ENCODE results near the gene KRT80. TPM values are rescaled to one million over a fixed set of nuclear protein-coding genes. Genes with fewer than 3 reads are reported as not detected.

KRT80 gene
- total RNA-seq, 3 donors from 2014 or later, result 0.06 TPM; not detected in 2

DNA sequence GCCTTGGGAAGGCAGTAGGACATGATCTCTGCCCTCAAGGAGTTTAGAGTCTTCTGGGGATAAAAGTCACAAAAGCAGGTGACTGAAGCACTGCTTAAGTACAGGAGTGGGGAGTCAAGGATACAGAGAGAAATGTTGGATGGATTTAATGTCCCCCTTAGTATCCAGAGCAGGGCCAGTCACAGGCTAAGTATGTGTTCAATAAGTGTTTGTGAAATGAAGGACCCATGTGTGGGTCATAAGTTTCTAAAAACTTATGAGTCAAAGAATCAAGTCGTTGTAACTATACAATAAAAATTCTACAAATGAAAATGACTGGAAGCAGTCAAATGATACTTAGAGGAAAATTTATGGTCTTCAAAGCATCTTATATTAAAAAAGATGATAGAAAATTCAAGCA, 25.1 kb downstream of the KRT80 start:
- H3K9me3 ChIP-seq, result no peaks in the 10 kb centered on the region
- intact Hi-C loops (cut with DNase I, micrococcal nuclease), result no loop called here
- H3K4me3 ChIP-seq, result no peak overlapping the region
- TF ChIP-seq, protein P1, sequence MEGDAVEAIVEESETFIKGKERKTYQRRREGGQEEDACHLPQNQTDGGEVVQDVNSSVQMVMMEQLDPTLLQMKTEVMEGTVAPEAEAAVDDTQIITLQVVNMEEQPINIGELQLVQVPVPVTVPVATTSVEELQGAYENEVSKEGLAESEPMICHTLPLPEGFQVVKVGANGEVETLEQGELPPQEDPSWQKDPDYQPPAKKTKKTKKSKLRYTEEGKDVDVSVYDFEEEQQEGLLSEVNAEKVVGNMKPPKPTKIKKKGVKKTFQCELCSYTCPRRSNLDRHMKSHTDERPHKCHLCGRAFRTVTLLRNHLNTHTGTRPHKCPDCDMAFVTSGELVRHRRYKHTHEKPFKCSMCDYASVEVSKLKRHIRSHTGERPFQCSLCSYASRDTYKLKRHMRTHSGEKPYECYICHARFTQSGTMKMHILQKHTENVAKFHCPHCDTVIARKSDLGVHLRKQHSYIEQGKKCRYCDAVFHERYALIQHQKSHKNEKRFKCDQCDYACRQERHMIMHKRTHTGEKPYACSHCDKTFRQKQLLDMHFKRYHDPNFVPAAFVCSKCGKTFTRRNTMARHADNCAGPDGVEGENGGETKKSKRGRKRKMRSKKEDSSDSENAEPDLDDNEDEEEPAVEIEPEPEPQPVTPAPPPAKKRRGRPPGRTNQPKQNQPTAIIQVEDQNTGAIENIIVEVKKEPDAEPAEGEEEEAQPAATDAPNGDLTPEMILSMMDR (IDR thresholded peaks at IDR 0.05), result no peak
- H3K36me3 ChIP-seq (ENCODE audit: low read depth), result no peaks in the 10 kb centered on the region
- no peak for ATAC-seq
- H3K4me1 ChIP-seq (ENCODE audit: low read depth), result no peaks in the 10 kb centered on the region
- no peak for DNase-seq

DNA sequence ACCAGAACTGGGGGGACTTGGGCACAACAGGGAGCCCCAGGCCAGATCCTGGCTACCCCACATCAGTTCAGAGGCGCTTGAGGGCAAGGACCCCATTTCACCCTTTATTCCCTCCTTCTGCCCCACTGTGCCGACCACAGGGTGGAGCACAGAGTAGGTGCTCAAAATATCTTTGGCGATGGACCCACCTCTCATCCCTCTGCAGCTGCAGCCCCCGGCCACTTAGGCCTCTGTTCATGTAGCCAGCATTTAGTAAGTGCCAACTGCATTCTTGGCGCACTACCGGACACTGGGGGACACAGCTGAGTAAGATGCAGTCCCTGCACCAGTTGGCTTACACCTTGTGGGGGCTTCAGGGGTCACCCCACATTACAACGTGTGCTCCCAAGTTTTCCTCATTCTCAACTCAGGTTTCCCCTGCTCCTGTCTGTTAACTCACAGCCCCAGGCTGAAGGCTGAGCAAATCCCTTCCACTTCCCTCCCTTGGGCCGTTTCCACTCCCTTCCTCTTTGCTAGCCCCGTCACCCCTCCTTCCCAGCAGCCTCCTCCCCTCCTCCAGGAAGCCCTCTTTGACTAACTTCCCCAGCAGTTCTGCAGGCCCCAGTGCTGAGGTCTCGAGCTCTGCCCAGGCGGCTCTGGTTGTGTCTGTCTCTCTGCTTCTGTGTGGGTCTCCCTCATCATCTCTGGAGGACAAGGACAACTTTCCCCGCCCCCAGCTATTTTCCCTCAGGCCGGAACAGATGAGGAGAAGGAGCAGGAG, 26.5 kb downstream of the KRT80 start:
- DNase-seq, result no peak
- Histone ChIP-seq H3K9me3 (no peaks in the 10 kb centered on the region), H3K36me3 (ENCODE audit: low read depth) (no peaks in the 10 kb centered on the region), H3K4me1 (ENCODE audit: low read depth) (no peaks in the 10 kb centered on the region), H3K4me3 (no peak overlapping the region)
- no peak for ATAC-seq
- TF ChIP-seq, protein P1 (IDR thresholded peaks at IDR 0.05), result no peak
- intact Hi-C loops (cut with DNase I, micrococcal nuclease), result no loop called here

DNA sequence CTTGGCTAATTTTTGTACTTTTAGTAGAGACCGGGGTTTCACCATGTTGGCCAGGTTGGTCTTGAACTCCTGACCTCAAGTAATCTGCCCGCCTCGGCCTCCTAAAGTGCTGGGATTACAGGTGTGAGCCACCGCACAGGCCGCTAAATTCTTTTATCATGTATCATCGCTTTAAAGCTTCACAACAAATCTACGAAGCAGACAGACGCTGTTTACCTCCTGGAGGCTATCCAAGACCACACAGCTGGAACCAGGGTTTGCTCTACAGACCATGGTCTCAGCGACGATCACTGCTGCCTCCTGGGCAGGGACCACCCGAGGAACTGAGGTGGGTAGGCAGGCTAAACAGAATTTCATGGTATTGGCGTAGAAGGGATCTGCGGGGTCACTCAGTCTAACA, 27.2 kb downstream of the KRT80 start:
- no peak for DNase-seq
- ATAC-seq, result no peak
- no peak overlapping the region for H3K4me3 ChIP-seq
- TF ChIP-seq, protein P1 (IDR thresholded peaks at IDR 0.05), result no peak
- H3K36me3 ChIP-seq (ENCODE audit: low read depth), result no peaks in the 10 kb centered on the region
- intact Hi-C loops (cut with DNase I, micrococcal nuclease), result no loop called here
- H3K9me3 ChIP-seq, result no peaks in the 10 kb centered on the region
- H3K4me1 ChIP-seq (ENCODE audit: low read depth), result no peaks in the 10 kb centered on the region

DNA sequence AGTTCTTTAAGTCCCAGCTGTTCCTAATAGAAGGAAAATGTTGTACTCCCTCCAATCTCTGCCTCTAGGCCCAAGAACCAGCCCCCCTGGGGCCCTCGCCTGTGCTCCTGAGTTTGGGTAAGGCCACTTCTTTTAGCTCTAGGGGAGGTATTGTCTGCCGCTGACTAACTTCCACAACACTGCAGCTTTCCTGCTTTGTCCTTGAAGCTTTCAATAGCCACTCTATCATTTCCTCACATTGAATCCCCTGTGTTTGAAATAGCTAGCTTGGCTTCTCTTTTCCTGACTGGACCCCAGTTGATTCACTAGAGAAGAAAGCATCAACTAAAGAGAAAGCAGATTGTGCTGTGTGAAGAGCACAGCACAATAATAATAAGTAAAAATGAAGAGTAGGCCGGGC, 28.8 kb downstream of the KRT80 start:
- Histone ChIP-seq H3K4me1 (ENCODE audit: low read depth) (no peaks in the 10 kb centered on the region), H3K4me3 (no peak overlapping the region), H3K9me3 (no peaks in the 10 kb centered on the region), H3K36me3 (ENCODE audit: low read depth) (no peaks in the 10 kb centered on the region)
- TF ChIP-seq, protein P1 (IDR thresholded peaks at IDR 0.05), result no peak
- intact Hi-C loops (cut with DNase I, micrococcal nuclease), result no loop called here
- ATAC-seq, result no peak
- DNase-seq, result no peak

DNA sequence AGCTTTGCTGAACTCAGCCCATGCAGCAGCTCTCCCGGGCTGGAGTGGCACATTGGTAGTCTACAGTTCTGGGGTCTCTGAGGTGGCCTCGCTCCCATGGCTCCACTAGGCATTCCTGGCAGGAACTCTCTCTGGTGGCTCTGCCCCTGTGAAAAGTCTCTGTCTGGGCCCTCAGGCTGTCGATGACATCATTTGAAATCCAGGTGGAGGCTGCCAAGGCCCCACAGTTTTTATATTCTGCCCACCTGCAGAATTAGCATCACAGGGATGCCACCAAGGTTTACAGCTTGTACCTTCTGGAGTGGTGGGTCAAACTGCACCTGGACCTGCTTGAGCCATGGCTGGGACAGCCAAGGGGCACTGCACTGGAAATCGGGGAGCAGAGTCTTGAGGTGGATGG, 31.6 kb downstream of the KRT80 start:
- TF ChIP-seq, protein P1 (IDR thresholded peaks at IDR 0.05), result no peak
- Histone ChIP-seq H3K4me1 (ENCODE audit: low read depth) (no peaks in the 10 kb centered on the region), H3K36me3 (ENCODE audit: low read depth) (no peaks in the 10 kb centered on the region), H3K4me3 (no peak overlapping the region), H3K9me3 (no peaks in the 10 kb centered on the region)
- intact Hi-C loops (cut with DNase I, micrococcal nuclease), result no loop called here
- ATAC-seq, result no peak
- no peak for DNase-seq
